Measurements from ENCODE around the gene FIBCD1. TPM values are rescaled to one million over a fixed set of nuclear protein-coding genes. Genes with fewer than 3 reads are reported as not detected.

Gene FIBCD1
- total RNA-seq, 1 experiment from 2014 or later, result 7.1 TPM

- WGBS (ENCODE audit: extremely low coverage, insufficient read length, low lambda C conversion rate), result no CpG with 5 or more reads among the region's 9 CpGs
- H2AFZ ChIP-seq (ENCODE audit: low read length), result no peak overlapping the region
- H4K8ac ChIP-seq (replicated peaks; ENCODE audit: insufficient read length, low read depth, low read length), result no peak overlapping the region
- H3T11ph ChIP-seq (ENCODE audit: low read length), result no peak overlapping the region
- Mint-ChIP-seq H3K4me1 (peaks cover 3 to 4% of the 10 kb centered on the region in 2 experiments; a peak in 2 of 4 replicates), H3K27me3 (ENCODE audit: low read depth) (no peaks in the 10 kb centered on the region), H3K9me3 (no peaks in the 10 kb centered on the region), H3K27ac (peak overlapping the region in 1 of 3 experiments; percentile 44; a peak in 1 of 7 replicates), H3K36me3 (ENCODE audit: insufficient read depth in 1 of 3, low read depth in 3 of 3) (peaks cover 23 to 58% (median 50%) of the 10 kb centered on the region in 3 experiments; a peak in 6 of 7 replicates), H3K4me3 (no peak overlapping the region)
- H3K79me2 ChIP-seq (ENCODE audit: insufficient read depth, low read length), result no peaks in the 10 kb centered on the region
- no peak overlapping the region for H3K4me2 ChIP-seq (ENCODE audit: insufficient read depth, insufficient read length, low read length)
- no peaks in the 10 kb centered on the region for H3K79me1 ChIP-seq (ENCODE audit: insufficient read depth, low read depth, low read length, poor library complexity, severe bottlenecking)
- no peak overlapping the region for H3K56ac ChIP-seq (ENCODE audit: insufficient read length, low read depth, low read length)
- no peaks in the 10 kb centered on the region for H3K4me1 ChIP-seq (ENCODE audit: insufficient read depth, low read length)
- H3K4ac ChIP-seq (ENCODE audit: low read depth, low read length), result no peak overlapping the region
- no peak overlapping the region for H2BK5ac ChIP-seq (ENCODE audit: insufficient read length, low read length)
- no peak overlapping the region for H4K91ac ChIP-seq (ENCODE audit: insufficient read length, low read depth, low read length)
- H2AK5ac ChIP-seq (ENCODE audit: insufficient read length, low read length), result no peak overlapping the region
- H3K9ac ChIP-seq (ENCODE audit: extremely low read depth, insufficient read length, low read length), result no peak overlapping the region
- H2BK20ac ChIP-seq (ENCODE audit: low read depth, low read length, poor library complexity, severe bottlenecking), result no peak overlapping the region
- H3K23me2 ChIP-seq (ENCODE audit: insufficient read length, low read depth, low read length, poor library complexity, severe bottlenecking), result no peaks in the 10 kb centered on the region
- no peak overlapping the region for H3K14ac ChIP-seq (ENCODE audit: insufficient read depth, low read length)
- H4K5ac ChIP-seq (ENCODE audit: insufficient read length, low read depth, low read length), result no peak overlapping the region
- no peak overlapping the region for H2BK120ac ChIP-seq (ENCODE audit: low read depth, low read length, poor library complexity, severe bottlenecking)
- TF ChIP-seq CTCF (conservative IDR thresholded peaks at IDR 0.05), result no peak
- H2BK15ac ChIP-seq (ENCODE audit: low read depth, low read length), result no peak overlapping the region
- no peak overlapping the region for H3K18ac ChIP-seq (ENCODE audit: insufficient read length, low read depth, low read length)
- no peaks in the 10 kb centered on the region for H4K20me1 ChIP-seq (ENCODE audit: control insufficient read depth, insufficient read depth, insufficient read length)
- DNase-seq, result no peak
- no peaks in the 10 kb centered on the region for H3K9me3 ChIP-seq (ENCODE audit: control insufficient read depth, low read depth, low read length)
- H3K27ac ChIP-seq (ENCODE audit: insufficient read length, low read depth, low read length), result no peak overlapping the region
- H2BK12ac ChIP-seq (ENCODE audit: insufficient read length, low read depth, low read length), result no peak overlapping the region
- no peak overlapping the region for H3K23ac ChIP-seq (ENCODE audit: insufficient read length, low read depth, low read length)
- no peaks in the 10 kb centered on the region for H3K27me3 ChIP-seq (ENCODE audit: insufficient read depth, low read length)
Measured at GRCh38 chr9:130867556-130867955, 71.5 kb downstream of the FIBCD1 start.

Data from H9 (cell line).